H1 (cell line): ENCODE data around the gene SPTBN1. TPM values are rescaled to one million over a fixed set of nuclear protein-coding genes. Genes with fewer than 3 reads are reported as not detected.

Experiments used
- CTCF ChIA-PET: fragments of 300-600 bp; sonication (Branson Sonifier 250); formaldehyde crosslinking; loops from one replicate; lab custom pipeline; 2021; ENCODE audit not compliant: partially characterized antibody; lab: Charles Lee
- POLR2A ChIA-PET: fragments of 300-600 bp; sonication (Branson Sonifier 250); formaldehyde crosslinking; loops from one replicate; lab custom pipeline; 2021; ENCODE audit warnings: inconsistent platforms; ENCODE audit not compliant: partially characterized antibody; lab: Charles Lee
- DNase-seq, 2 experiments: peaks; one replicate each; pipeline versions ENCODE4 v3.0.0 to v3.0.0-alpha.2; 2010 to 2022; ENCODE audit warnings: low spot score in 2 of 2, low read depth in 1 of 2, mixed read lengths in 1 of 2
- FAIRE-seq: peaks from 2 replicates; lab custom pipeline; 2011; peaks lifted over from hg19 to GRCh38; lab: Jason Lieb, UNC
- H2AFZ ChIP-seq: 2 replicates; pipeline ENCODE4 v1.8.1; 2012; ENCODE audit warnings: low read length, inconsistent platforms
- H2AK5ac ChIP-seq: 2 replicates; pipeline ENCODE4 v1.6.1; 2013; ENCODE audit warnings: low read depth, low read length
- H2BK120ac ChIP-seq: replicated peaks from 2 replicates; pipeline ENCODE3; 2013; ENCODE audit warnings: low read depth, low read length, inconsistent platforms
- H2BK12ac ChIP-seq: 2 replicates; pipeline ENCODE4 v1.6.1; 2013; ENCODE audit warnings: low read depth, low read length
- H2BK15ac ChIP-seq: 2 replicates; pipeline ENCODE4 v1.6.1; 2013; ENCODE audit warnings: low read length
- H2BK20ac ChIP-seq: 2 replicates; pipeline ENCODE4 v1.6.1; 2013; ENCODE audit warnings: low read length
- H2BK5ac ChIP-seq: 2 replicates; pipeline ENCODE4 v1.6.1; 2013; ENCODE audit warnings: low read depth, low read length
- H3K14ac ChIP-seq: 2 replicates; pipeline ENCODE4 v1.6.1; 2013; ENCODE audit warnings: inconsistent platforms; ENCODE audit not compliant: insufficient read length
- H3K18ac ChIP-seq: 2 replicates; pipeline ENCODE4 v1.6.1; 2013; ENCODE audit warnings: low read length; ENCODE audit errors: extremely low read depth
- H3K23ac ChIP-seq: 2 replicates; pipeline ENCODE4 v1.6.1; 2013; ENCODE audit warnings: inconsistent platforms; ENCODE audit not compliant: insufficient read length
- H3K23me2 ChIP-seq: 2 replicates; pipeline ENCODE4 v1.6.1; 2013; ENCODE audit warnings: low read depth, low read length
- H3K27ac ChIP-seq: 2 replicates; pipeline ENCODE4 v1.6.1; 2011; ENCODE audit warnings: low read depth, low read length, inconsistent platforms
- H3K27me3 ChIP-seq, 4 experiments: replicated peaks in 1 of 4; 1 replicate in 1 of 4; 2 replicates in 3 of 4; pipeline versions ENCODE4 v1.6.1 to v1.8.1; 2011 to 2013; ENCODE audit warnings: low read length in 3 of 4, mild to moderate bottlenecking in 3 of 4, inconsistent platforms in 2 of 4, mixed read lengths in 2 of 4, moderate library complexity in 1 of 4; ENCODE audit not compliant: control insufficient read depth in 3 of 4, insufficient read depth in 3 of 4; ENCODE audit errors: extremely low read depth in 1 of 4
- H3K36me3 ChIP-seq, 4 experiments: 2 replicates each; pipeline versions ENCODE4 v1.6.1 to v1.8.1; 2011 to 2013; ENCODE audit warnings: mild to moderate bottlenecking in 4 of 4, low read length in 3 of 4, moderate library complexity in 2 of 4, control low read depth in 1 of 4, inconsistent platforms in 1 of 4; ENCODE audit not compliant: insufficient read depth in 4 of 4, control insufficient read depth in 2 of 4
- H3K4ac ChIP-seq: replicated peaks from 2 replicates; pipeline ENCODE3; 2013; ENCODE audit warnings: low read length, low read depth, mixed read lengths, inconsistent platforms; ENCODE audit not compliant: insufficient read length
- H3K4me1 ChIP-seq, 4 experiments: replicated peaks in 1 of 4; 1 replicate in 1 of 4; 2 replicates in 3 of 4; pipeline versions ENCODE4 v1.6.1 to v1.8.1; 2011 to 2013; ENCODE audit warnings: low read length in 3 of 4, inconsistent platforms in 2 of 4, mixed read lengths in 1 of 4; ENCODE audit not compliant: insufficient read depth in 4 of 4, control insufficient read depth in 3 of 4
- H3K4me2 ChIP-seq, 2 experiments: 2 replicates each; pipeline versions ENCODE4 v1.6.1 to v1.8.1; 2011 to 2013; ENCODE audit warnings: low read depth in 2 of 2, low read length in 2 of 2, control low read depth in 1 of 2, inconsistent platforms in 1 of 2, mild to moderate bottlenecking in 1 of 2; ENCODE audit not compliant: insufficient read depth in 1 of 2
- H3K4me3 ChIP-seq, 4 experiments: fragments of 200-600, 300-600 bp in 1 of 4; sonication (generic), shearing (Covaris generic), sonication (Bioruptor Twin) in 1 of 4; 2 replicates each; pipeline versions ENCODE4 v1.5.1 to v1.8.1; 2011 to 2016; ENCODE audit warnings: low read length in 4 of 4, low read depth in 3 of 4, control low read depth in 2 of 4, inconsistent platforms in 2 of 4, mild to moderate bottlenecking in 2 of 4, mixed read lengths in 1 of 4, moderate library complexity in 1 of 4; ENCODE audit not compliant: insufficient read depth in 2 of 4; ENCODE audit errors: extremely low read depth in 1 of 4
- H3K56ac ChIP-seq: replicated peaks from 2 replicates; pipeline ENCODE3; 2013; ENCODE audit warnings: low read depth, mild to moderate bottlenecking, mixed read lengths, low read length, inconsistent platforms; ENCODE audit not compliant: insufficient read length
- H3K79me1 ChIP-seq: 2 replicates; pipeline ENCODE4 v1.6.1; 2013; ENCODE audit warnings: low read depth, low read length, control low read depth
- H3K79me2 ChIP-seq, 2 experiments: 2 replicates each; pipeline versions ENCODE4 v1.6.1 to v1.8.1; 2012 to 2013; ENCODE audit warnings: low read length in 2 of 2, mild to moderate bottlenecking in 2 of 2, inconsistent platforms in 1 of 2; ENCODE audit not compliant: insufficient read depth in 2 of 2, control insufficient read depth in 1 of 2
- H3K9ac ChIP-seq, 4 experiments: replicated peaks in 1 of 4; 1 replicate in 1 of 4; 2 replicates in 3 of 4; pipeline versions ENCODE4 v1.6.1 to v1.8.1; 2011 to 2013; ENCODE audit warnings: low read depth in 3 of 4, low read length in 3 of 4, control low read depth in 2 of 4, mild to moderate bottlenecking in 2 of 4, moderate library complexity in 2 of 4, inconsistent platforms in 1 of 4; ENCODE audit errors: extremely low read depth in 1 of 4
- H3K9me3 ChIP-seq, 2 experiments: 2 replicates each; pipeline versions ENCODE4 v1.6.1 to v1.8.1; 2012 to 2013; ENCODE audit warnings: mild to moderate bottlenecking in 2 of 2, moderate library complexity in 2 of 2, control low read depth in 1 of 2, inconsistent platforms in 1 of 2, low read depth in 1 of 2, low read length in 1 of 2, mixed read lengths in 1 of 2; ENCODE audit not compliant: insufficient read depth in 2 of 2
- H4K20me1 ChIP-seq, 2 experiments: replicated peaks in 1 of 2; 2 replicates each; pipeline versions ENCODE3 to v1.8.1; 2011 to 2013; ENCODE audit warnings: inconsistent platforms in 2 of 2, low read length in 2 of 2, mild to moderate bottlenecking in 1 of 2; ENCODE audit not compliant: insufficient read depth in 2 of 2, control insufficient read depth in 1 of 2
- H4K5ac ChIP-seq: 2 replicates; pipeline ENCODE4 v1.6.1; 2013; ENCODE audit warnings: low read length, low read depth, mixed read lengths, inconsistent platforms; ENCODE audit not compliant: insufficient read length
- H4K8ac ChIP-seq: 2 replicates; pipeline ENCODE4 v1.8.0; 2013; ENCODE audit warnings: mild to moderate bottlenecking, moderate library complexity, low read length, inconsistent platforms; ENCODE audit not compliant: insufficient read depth; ENCODE audit errors: extremely low read depth
- H4K91ac ChIP-seq: replicated peaks from 2 replicates; pipeline ENCODE3; 2013; ENCODE audit warnings: low read length, mixed read lengths, inconsistent platforms; ENCODE audit not compliant: insufficient read length
- JUN ChIP-seq: IDR thresholded peaks from 2 replicates; pipeline ENCODE4 v1.6.1; 2011; ENCODE audit warnings: low read depth, mild to moderate bottlenecking, improper control_type of control experiment, low read length
- NANOG ChIP-seq: IDR thresholded peaks from 2 replicates; pipeline ENCODE4 v1.6.1; 2011; ENCODE audit warnings: low read length, low read depth, mild to moderate bottlenecking, inconsistent platforms; ENCODE audit not compliant: insufficient read depth, poor library complexity, severe bottlenecking
- TAF1 ChIP-seq: IDR thresholded peaks from 2 replicates; pipeline ENCODE4 v1.6.1; 2011; ENCODE audit warnings: mild to moderate bottlenecking, low read depth, low read length
- TBP ChIP-seq: IDR thresholded peaks from 2 replicates; pipeline ENCODE4 v1.6.1; 2011; ENCODE audit warnings: low read depth, low read length, improper control_type of control experiment
- TCF12 ChIP-seq: IDR thresholded peaks from 2 replicates; pipeline ENCODE4 v1.6.1; 2011; ENCODE audit warnings: low read depth, mild to moderate bottlenecking, low read length
- WGBS, 2 experiments: shearing (Covaris generic) in 1 of 2; methylation state at CpG; one replicate each; pipeline versions ENCODE4 v1.1.6 to v1.1.7; 2013 to 2015; ENCODE audit warnings: low lambda C conversion rate in 2 of 2, mixed read lengths in 2 of 2, inconsistent platforms in 1 of 2, low coverage in 1 of 2, missing lambda C conversion rate in 1 of 2; ENCODE audit not compliant: insufficient replicate concordance in 2 of 2, insufficient coverage in 1 of 2, insufficient read length in 1 of 2; ENCODE audit errors: extremely low coverage in 1 of 2, missing lambda C conversion rate in 1 of 2; 5-methylcytosine and 5-hydroxymethylcytosine counted together
- polyA plus RNA-seq, 7 experiments: library from polyadenylated mRNA; depleted of rRNA in 3 of 7; stranded (reverse) in 5 of 7; unstranded in 2 of 7; fragments of >200 nt in 5 of 7; fragments of 200-250 nt in 2 of 7; gene quantifications; 1 replicate in 5 of 7; 2 replicates in 1 of 7; 4 replicates in 1 of 7; pipeline versions ENCODE4 v1.2.1 to v1.2.3, GENCODE V29; 2011 to 2013; ENCODE audit warnings: missing spikeins in 2 of 7, mixed read lengths in 2 of 7
- total RNA-seq: library from RNA; stranded (reverse); fragmentation: NEBNext Ultra II Directional; extraction: Animal tissue kit (Norgen Biotek cat#: 25700); gene quantifications from 2 replicates; pipeline ENCODE4 v1.2.1, GENCODE V29; 2021

SPTBN1 gene
- total and polyA plus RNA-seq, 2 of the 8 experiments (the other 6 are each of a cell fraction or from before 2014, with no cell fraction given): 31.8 to 180 TPM

GRCh38 chr2:54471221-54471711 lies 15.1 kb downstream of the SPTBN1 start:
- Histone ChIP-seq H3K27ac (no peak overlapping the region), H2AFZ (no peak overlapping the region), H3K4me2 (no peak overlapping the region)

More at GRCh38 chr2:54471221-54471711, 15.1 kb downstream of the SPTBN1 start:
- no peak overlapping the region for H4K8ac ChIP-seq
- TF ChIP-seq NANOG: no peak
- TF ChIP-seq TCF12: no peak
- no peak for TF ChIP-seq JUN
- TF ChIP-seq TBP: no peak
- no peak for TF ChIP-seq TAF1
- TF ChIP-seq, all 59 proteins: peak for 0
- no peak for DNase-seq
- Histone ChIP-seq H3K36me3 (no peaks in the 10 kb centered on the region; a peak in 1 of 8 replicates), H3K79me2 (peaks cover 0 to 8% of the 10 kb centered on the region in 2 experiments; a peak in 3 of 4 replicates), H3K23ac (no peak overlapping the region), H3K56ac (no peak overlapping the region), H3K79me1 (no peaks in the 10 kb centered on the region), H3K9me3 (no peaks in the 10 kb centered on the region), H4K5ac (no peak overlapping the region), H3K4me3 (no peak overlapping the region), H3K27me3 (no peaks in the 10 kb centered on the region), H4K20me1 (peaks cover 0 to 2% of the 10 kb centered on the region in 2 experiments), H4K91ac (no peak overlapping the region), H3K23me2 (no peaks in the 10 kb centered on the region), H3K4me1 (peaks cover 0 to 10% (median 1%) of the 10 kb centered on the region in 4 experiments; a peak in 1 of 7 replicates), H2BK20ac (no peak overlapping the region), H3K4ac (no peak overlapping the region), H2BK5ac (no peak overlapping the region), H2AK5ac (no peak overlapping the region), H3K9ac (no peak overlapping the region), H2BK15ac (no peak overlapping the region), H2BK120ac (no peak overlapping the region), H3K18ac (no peak overlapping the region), H3K14ac (no peak overlapping the region), H2BK12ac (no peak overlapping the region)
- ChIA-PET POLR2A (no interaction called here), CTCF (interaction anchor here (0.7 kb wide), 1 partner anchor 11 kb away, joined by 3 read pairs; no protein-coding TSS in a partner anchor)
- FAIRE-seq: no peak
- WGBS, 2 experiments: 75% methylated on average over 1 of the region's 1 CpG; no CpG with 5 or more reads in 1 of the 2 experiments
